ENCODE data around the gene KLHL17. TPM values are rescaled to one million over a fixed set of nuclear protein-coding genes. Genes with fewer than 3 reads are reported as not detected.
A peak's percentile ranks its signal among the peaks of the same experiment; 100 is the strongest.

KLHL17 gene
- total and polyA plus RNA-seq, 9 of the 15 experiments (the other 6 are each of a cell fraction or from before 2014, with no cell fraction given): 0.14 to 84.8 (median 13.0) TPM

GRCh38 chr1:999725-1000356 is 39.5 kb downstream of the KLHL17 start, which contains the start of gene HES4 (continued):
- TF ChIP-seq, protein P1, sequence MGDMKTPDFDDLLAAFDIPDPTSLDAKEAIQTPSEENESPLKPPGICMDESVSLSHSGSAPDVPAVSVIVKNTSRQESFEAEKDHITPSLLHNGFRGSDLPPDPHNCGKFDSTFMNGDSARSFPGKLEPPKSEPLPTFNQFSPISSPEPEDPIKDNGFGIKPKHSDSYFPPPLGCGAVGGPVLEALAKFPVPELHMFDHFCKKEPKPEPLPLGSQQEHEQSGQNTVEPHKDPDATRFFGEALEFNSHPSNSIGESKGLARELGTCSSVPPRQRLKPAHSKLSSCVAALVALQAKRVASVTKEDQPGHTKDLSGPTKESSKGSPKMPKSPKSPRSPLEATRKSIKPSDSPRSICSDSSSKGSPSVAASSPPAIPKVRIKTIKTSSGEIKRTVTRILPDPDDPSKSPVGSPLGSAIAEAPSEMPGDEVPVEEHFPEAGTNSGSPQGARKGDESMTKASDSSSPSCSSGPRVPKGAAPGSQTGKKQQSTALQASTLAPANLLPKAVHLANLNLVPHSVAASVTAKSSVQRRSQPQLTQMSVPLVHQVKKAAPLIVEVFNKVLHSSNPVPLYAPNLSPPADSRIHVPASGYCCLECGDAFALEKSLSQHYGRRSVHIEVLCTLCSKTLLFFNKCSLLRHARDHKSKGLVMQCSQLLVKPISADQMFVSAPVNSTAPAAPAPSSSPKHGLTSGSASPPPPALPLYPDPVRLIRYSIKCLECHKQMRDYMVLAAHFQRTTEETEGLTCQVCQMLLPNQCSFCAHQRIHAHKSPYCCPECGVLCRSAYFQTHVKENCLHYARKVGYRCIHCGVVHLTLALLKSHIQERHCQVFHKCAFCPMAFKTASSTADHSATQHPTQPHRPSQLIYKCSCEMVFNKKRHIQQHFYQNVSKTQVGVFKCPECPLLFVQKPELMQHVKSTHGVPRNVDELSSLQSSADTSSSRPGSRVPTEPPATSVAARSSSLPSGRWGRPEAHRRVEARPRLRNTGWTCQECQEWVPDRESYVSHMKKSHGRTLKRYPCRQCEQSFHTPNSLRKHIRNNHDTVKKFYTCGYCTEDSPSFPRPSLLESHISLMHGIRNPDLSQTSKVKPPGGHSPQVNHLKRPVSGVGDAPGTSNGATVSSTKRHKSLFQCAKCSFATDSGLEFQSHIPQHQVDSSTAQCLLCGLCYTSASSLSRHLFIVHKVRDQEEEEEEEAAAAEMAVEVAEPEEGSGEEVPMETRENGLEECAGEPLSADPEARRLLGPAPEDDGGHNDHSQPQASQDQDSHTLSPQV (IDR thresholded peaks at IDR 0.05): peak; percentile 32
- no peak for TF ChIP-seq TCF3 (CRISPR knock-in tag; IDR thresholded peaks at IDR 0.05)
- no peak for TF ChIP-seq GATAD2A (IDR thresholded peaks at IDR 0.05)
- no peak for TF ChIP-seq IRF1 (CRISPR knock-in tag; IDR thresholded peaks at IDR 0.05; ENCODE audit: borderline replicate concordance)
- TF ChIP-seq ZHX1 (conservative IDR thresholded peaks at IDR 0.05; ENCODE audit: low read length): no peak
- TF ChIP-seq ZFPM2 (CRISPR knock-in tag; IDR thresholded peaks at IDR 0.05): no peak
- no peak for TF ChIP-seq ZNF253 (CRISPR knock-in tag; conservative IDR thresholded peaks at IDR 0.05)
- TF ChIP-seq ZBTB1 (CRISPR knock-in tag; IDR thresholded peaks at IDR 0.05; ENCODE audit: borderline replicate concordance, low read depth): peak; percentile 80
- no peak for TF ChIP-seq ZNF444 (CRISPR knock-in tag; IDR thresholded peaks at IDR 0.05)
- TF ChIP-seq SMAD2 (IDR thresholded peaks at IDR 0.05; ENCODE audit: low read depth, low read length): no peak
- TF ChIP-seq NBN (IDR thresholded peaks at IDR 0.05; ENCODE audit: low read depth): no peak
- TF ChIP-seq ZFP36 (IDR thresholded peaks at IDR 0.05; ENCODE audit: low read depth, low read length, partially characterized antibody): no peak
- no peak for TF ChIP-seq TGIF2 (CRISPR knock-in tag; IDR thresholded peaks at IDR 0.05)
- no peak for TF ChIP-seq HDAC3 (IDR thresholded peaks at IDR 0.05; ENCODE audit: borderline replicate concordance, partially characterized antibody)
- TF ChIP-seq POLR3A (IDR thresholded peaks at IDR 0.05; ENCODE audit: borderline replicate concordance, extremely low read depth, insufficient read depth, insufficient read length): no peak
- peak; percentile 29 to 38; a peak in 1 of 4 replicates for TF ChIP-seq SRF (CRISPR knock-in tag; IDR thresholded peaks at IDR 0.05)
- TF ChIP-seq, protein P2, sequence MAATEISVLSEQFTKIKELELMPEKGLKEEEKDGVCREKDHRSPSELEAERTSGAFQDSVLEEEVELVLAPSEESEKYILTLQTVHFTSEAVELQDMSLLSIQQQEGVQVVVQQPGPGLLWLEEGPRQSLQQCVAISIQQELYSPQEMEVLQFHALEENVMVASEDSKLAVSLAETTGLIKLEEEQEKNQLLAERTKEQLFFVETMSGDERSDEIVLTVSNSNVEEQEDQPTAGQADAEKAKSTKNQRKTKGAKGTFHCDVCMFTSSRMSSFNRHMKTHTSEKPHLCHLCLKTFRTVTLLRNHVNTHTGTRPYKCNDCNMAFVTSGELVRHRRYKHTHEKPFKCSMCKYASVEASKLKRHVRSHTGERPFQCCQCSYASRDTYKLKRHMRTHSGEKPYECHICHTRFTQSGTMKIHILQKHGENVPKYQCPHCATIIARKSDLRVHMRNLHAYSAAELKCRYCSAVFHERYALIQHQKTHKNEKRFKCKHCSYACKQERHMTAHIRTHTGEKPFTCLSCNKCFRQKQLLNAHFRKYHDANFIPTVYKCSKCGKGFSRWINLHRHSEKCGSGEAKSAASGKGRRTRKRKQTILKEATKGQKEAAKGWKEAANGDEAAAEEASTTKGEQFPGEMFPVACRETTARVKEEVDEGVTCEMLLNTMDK (IDR thresholded peaks at IDR 0.05; ENCODE audit: borderline replicate concordance, insufficient read depth, low read depth, low read length, poor library complexity, severe bottlenecking): no peak
